NCI-H2081 (cell line): Measurements from ENCODE around the gene CLCN3.
"Not testable (repeated sequence)": the region's sequence is repeated elsewhere in the genome, so short reads cannot be mapped to it uniquely, and the experiment has no call there.

Experiments
- DNase-seq, 2 experiments: peaks; one replicate each; lab custom pipeline; 2025; lab: John Stamatoyannopoulos, UW

The CLCN3 gene

GRCh38 chr4:169707958-169708643 is 87.7 kb downstream of the CLCN3 start:
- DNase-seq, result no peak

DNA sequence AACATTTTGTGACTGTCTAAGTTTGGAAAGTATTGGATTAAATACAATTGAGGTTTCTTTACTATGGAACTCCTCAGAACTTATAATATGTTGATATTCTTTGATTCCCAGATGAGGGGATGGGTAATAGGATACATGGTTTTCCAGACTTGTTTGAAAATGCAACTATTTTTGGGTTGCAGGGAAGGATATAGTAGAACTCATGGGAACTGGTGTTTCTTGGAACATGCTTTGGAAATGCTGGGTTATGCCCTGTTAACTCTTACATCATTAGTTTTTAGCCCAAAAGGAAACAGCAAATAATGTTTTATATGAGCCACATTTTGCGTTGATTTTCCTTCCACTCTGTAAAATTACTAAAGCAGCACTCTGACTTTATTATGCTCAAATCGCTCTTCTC is 95.4 kb downstream of the CLCN3 start:
- no peak for DNase-seq

- no peak for DNase-seq
Measured at GRCh38 chr4:169716677-169717076, 96.3 kb downstream of the CLCN3 start.

DNA sequence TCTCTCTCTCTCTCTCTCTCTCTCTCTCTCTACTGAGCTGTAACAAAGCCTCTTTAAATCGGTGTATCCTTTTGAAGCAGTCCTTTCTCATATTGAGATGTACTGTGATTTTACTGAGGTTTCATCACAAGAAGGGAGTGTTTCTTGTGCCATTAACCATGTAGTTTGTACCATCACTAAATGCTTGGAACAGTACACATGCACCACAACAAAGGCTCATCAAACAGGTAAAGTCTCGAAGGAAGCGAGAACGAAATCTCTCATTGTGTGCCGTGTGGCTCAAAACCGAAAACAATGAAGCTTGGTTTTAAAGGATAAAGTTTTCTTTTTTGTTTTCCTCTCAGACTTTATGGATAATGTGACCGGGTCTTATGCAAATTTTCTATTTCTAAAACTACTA is 100.2 kb downstream of the CLCN3 start:
- DNase-seq, result no peak

DNA sequence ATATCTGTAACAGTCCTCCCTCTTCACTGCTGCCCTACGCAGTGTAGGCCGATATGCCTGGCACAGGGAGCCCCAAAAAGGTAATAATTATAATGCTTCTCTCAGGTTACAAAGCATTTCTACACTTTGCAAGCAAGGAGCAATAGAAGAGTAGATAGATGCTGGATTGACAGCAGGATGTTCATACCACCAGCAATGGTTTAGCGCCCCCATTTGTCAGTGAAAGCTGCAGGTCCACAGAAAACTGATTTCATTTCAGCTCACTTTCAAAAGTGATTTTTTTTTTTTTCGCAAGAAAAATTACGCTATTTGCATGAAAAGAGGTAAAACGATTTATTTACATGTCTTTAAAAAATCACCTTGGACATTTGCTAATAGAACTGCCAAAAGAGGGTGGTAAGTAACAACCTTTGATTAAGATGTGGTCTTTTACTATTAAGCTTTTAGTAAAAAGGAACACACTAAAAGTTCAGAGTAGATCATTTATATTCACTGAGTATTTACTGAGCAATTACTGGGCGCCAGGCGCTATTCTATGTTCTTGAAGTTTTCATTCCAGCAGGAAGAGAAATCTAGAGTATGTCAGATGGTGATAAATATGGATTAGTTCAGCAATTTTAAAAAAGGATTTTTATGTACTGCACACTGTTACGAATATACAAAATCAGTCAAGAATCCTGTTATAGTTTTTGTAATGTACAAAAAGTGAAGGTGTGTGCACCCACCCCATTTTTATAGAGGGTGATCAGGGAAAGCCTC is 103.0 kb downstream of the CLCN3 start:
- peak; percentile 0 to 2 for DNase-seq

DNA sequence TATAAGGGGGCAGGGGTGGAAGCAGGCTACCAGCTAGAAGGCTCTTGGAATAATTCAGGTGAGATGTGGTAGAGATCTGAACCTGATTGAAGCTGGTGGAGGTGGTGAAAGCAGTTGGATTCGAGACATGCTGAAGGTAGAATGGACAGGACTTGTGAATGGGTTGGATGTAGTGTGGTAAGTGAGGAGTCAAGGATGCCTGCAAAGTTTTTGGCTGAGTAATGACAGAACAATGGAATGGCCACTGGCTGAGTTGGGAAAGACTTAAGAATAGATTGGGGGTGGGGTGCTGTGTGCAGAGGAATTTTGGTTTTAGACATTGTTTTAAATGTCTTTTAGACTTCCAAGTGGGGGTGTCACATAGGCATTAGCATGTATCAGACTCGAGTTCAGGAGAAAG is 103.9 kb downstream of the CLCN3 start:
- DNase-seq, result no peak

- DNase-seq, result no peak
Measured at GRCh38 chr4:169727616-169728015, 107.2 kb downstream of the CLCN3 start.

- DNase-seq, result no peak
Measured at GRCh38 chr4:169730564-169730963, 110.2 kb downstream of the CLCN3 start.

DNA sequence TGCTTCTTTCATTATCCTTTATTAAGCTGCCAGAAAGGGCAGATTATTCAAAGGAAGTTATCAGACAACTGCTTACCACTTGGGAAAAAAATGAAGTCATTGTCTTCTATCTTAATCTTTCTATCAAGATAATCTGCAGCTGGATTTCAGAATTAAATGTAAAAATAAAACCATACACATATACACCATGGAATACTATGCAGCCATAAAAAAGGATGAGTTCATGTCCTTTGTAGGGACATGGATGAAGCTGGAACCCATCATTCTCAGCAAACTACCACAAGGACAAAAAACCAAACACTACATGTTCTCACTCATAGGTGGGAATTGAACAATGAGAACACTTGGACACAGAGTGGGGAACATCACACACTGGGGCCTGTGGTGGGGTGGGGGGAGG is 118.2 kb downstream of the CLCN3 start:
- not testable (repeated sequence) for DNase-seq

DNA sequence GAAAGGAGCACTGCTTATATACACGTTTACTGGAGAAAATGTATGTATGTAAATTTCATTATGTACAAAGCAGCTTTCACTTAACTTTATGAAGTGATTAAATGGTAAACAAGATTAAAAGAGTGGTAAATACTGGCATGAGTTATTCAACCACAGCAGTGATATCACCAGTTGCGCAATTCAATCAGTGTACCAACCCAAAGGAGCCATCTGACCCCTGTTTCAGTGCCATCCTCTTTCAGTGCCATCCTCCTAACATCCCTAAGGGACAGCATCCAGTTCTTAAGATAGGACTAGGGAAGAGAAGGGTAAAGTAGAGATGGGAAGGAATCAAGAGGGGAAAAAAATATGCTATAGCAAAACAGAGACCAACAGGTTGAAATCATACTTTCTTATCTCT is 121.2 kb downstream of the CLCN3 start:
- DNase-seq, result no peak

DNA sequence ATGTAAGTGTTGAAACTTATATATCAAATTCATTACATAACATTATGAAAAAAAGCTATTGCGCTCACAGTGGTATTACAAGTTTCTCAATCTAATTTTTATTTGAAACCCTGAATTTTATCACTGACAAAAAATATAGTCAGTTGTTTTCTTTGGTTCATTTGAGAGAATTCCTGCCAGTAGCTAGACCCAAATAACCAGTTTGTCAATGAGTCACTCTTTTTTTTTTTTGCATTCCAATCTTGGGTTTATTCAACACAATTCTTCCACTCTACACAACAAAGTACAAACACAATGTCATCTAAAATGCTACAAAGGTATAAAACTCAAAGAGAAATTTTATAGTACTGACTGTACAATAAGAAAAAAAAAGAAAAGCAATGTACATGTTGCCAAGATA is 124.2 kb downstream of the CLCN3 start:
- DNase-seq, result no peak

- no peak for DNase-seq
Measured at GRCh38 chr4:169745291-169745690, 124.9 kb downstream of the CLCN3 start.

GRCh38 chr4:169756971-169757574 is 136.7 kb downstream of the CLCN3 start:
- peak in 1 of 2 experiments; percentile 26 for DNase-seq

GRCh38 chr4:169757575-169758184 is 137.3 kb downstream of the CLCN3 start, which contains the start of gene HPF1:
Gene HPF1 (minus strand): TSS chr4:169757944. CDS start chr4:169757877, 67 bp downstream.
- peak; percentile 88 to 90 for DNase-seq

DNA sequence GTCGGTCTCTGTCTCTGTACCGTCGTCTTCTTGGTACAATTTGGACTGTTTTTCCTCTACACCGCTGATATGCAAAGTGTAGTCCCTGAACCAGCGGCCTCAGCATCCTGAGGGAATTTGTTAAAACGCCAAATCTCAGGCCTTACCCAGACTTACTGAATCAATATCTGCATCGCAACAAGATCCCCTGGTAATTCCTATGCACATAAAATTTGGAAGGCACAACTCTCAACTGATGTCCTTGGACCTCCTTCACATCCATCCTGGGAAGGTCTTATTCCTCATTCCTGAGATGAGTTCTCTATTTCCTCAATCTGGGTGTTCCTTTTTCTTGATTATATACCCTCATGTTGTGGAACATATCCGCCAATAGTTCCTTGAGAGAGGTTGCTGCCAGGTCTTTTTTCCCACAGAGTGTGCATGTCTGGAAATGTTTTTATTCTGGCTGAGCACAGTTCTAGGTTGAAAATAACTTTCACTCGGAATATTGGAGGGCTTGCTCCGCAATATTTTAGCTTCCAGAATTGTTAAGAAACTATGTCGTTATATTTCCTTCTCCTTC is 138.1 kb downstream of the CLCN3 start:
- no peak for DNase-seq

GRCh38 chr4:169761846-169762245 is 141.5 kb downstream of the CLCN3 start:
- no peak for DNase-seq

GRCh38 chr4:169765835-169766234 is 145.5 kb downstream of the CLCN3 start:
- no peak for DNase-seq

GRCh38 chr4:169766741-169767140 is 146.4 kb downstream of the CLCN3 start:
- DNase-seq, result no peak

DNA sequence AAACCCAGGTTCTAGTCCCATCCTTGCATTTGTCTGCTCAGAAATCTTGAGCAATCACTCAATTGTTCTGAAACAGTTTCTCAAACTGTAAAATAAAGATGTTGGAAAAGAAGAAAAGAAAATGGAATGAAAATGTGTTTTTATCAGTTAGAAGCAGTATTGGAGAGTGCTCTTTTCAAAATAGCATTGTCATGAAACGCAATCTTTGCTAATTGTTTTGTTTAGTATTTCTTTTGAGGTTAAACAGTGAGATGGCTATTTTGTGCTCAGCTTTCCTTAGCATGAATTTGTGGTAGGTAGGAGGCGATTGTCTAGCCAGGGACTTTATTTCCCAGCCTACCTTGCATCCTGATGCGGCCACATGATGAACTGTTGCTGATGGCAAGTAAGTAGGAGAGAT is 148.0 kb downstream of the CLCN3 start:
- no peak for DNase-seq

DNA sequence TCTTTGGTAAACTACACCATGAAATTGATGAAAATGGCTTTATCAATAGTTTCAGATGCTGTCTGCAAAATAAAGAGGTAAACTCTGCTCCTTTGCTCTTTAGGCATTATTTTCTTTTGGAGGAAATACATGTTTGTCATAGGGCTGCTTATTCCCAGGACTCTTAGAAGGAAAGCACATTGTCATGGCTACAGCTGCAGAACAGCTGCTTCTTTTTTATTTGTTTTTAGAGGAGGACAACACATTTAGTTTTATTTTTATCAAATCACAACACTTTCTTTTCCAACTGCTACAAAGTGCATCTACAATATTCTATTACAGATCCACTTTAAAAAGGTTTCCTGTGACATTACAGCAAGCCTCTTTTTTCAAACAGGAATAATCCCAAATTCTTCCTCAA is 150.0 kb downstream of the CLCN3 start:
- DNase-seq, result no peak

- not testable (repeated sequence) for DNase-seq
Measured at GRCh38 chr4:169771556-169772080, 151.2 kb downstream of the CLCN3 start.
